Measurements from ENCODE around the gene NFATC2IP.

NFATC2IP gene

DNA sequence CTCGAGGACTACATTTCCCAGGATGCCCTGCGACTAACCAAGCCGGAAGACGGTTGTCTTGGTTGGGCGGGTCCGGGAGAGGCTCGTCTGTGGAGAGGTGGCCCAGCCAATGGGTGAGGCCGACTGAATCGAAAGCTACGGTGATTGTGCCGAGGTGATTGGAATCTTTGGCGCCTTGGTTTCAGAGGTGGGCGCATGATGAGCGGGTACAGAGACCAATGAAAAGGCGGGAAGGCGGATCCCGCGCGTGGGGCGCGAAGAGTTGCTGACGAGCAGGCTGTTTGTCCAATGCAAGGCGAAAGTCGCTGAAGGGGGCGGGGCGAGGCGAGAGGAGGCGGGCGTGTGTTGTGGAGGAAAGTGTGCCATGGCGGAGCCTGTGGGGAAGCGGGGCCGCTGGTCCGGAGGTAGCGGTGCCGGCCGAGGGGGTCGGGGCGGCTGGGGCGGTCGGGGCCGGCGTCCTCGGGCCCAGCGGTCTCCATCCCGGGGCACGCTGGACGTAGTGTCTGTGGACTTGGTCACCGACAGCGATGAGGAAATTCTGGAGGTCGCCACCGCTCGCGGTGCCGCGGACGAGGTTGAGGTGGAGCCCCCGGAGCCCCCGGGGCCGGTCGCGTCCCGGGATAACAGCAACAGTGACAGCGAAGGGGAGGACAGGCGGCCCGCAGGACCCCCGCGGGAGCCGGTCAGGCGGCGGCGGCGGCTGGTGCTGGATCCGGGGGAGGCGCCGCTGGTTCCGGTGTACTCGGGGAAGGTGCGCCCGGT, at the start of gene NFATC2IP:
Gene NFATC2IP (plus strand): TSS at position 290 of the 762 bp plus-strand sequence. CDS start 75 bp downstream, at position 365.
- peak; percentile 99 for DNase-seq (ENCODE audit: low read depth in 2 of 2)

DNA sequence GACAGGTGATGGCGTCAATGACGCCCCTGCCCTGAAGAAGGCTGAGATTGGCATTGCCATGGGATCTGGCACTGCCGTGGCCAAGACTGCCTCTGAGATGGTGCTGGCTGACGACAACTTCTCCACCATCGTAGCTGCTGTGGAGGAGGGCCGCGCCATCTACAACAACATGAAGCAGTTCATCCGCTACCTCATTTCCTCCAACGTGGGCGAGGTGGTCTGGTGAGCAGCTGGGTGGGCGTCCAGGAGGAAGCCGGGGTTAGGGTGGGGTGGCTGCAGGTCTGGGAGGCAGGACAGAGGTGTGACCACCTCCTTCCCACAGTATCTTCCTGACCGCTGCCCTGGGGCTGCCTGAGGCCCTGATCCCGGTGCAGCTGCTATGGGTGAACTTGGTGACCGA, 48.9 kb upstream of the NFATC2IP start:
- DNase-seq (ENCODE audit: low read depth in 2 of 2), result no peak

DNA sequence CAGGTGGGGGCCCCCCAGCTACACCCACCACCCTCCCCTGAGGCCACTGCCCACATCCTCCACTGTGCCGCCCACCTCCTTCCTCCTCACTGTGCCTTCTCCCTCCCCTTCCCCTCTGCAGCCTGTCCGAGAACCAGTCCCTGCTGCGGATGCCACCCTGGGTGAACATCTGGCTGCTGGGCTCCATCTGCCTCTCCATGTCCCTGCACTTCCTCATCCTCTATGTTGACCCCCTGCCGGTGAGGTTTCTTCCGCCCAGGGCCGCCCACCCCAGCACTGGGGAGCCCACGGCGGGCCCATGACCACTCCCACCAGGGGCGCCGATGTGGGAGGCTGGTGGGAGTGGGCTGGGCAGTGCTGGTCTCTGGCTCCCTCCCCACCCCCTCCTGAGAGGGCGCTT, 47.8 kb upstream of the NFATC2IP start:
- no peak for DNase-seq (ENCODE audit: low read depth in 2 of 2)

GRCh38 chr16:28903344-28904042, 47.2 kb upstream of the NFATC2IP start:
- no peak for DNase-seq (ENCODE audit: low read depth in 2 of 2)

DNA sequence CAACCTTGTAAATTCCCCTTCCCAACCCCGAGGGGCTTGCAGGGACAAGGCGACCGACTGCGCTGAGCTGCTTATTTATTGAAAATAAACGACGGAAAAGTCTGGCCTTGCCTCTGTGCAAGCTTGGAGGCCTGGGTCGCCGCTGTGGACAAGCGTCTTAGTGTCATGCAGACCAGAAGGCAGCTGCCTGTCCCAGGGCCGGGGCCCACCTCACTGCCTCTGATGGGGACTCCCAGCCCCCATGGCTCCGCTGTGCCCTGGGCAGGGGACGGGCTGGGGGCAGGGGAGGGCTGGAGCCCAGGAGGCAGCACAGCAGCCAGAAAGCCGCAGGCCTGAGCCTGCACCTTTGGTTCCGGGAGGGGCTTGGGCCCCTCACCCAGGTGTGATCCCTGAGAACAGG, 46.4 kb upstream of the NFATC2IP start:
- no peak for DNase-seq (ENCODE audit: low read depth in 2 of 2)

- no peak for DNase-seq (ENCODE audit: low read depth in 2 of 2)
Measured at GRCh38 chr16:28904828-28905227, 45.9 kb upstream of the NFATC2IP start.

DNA sequence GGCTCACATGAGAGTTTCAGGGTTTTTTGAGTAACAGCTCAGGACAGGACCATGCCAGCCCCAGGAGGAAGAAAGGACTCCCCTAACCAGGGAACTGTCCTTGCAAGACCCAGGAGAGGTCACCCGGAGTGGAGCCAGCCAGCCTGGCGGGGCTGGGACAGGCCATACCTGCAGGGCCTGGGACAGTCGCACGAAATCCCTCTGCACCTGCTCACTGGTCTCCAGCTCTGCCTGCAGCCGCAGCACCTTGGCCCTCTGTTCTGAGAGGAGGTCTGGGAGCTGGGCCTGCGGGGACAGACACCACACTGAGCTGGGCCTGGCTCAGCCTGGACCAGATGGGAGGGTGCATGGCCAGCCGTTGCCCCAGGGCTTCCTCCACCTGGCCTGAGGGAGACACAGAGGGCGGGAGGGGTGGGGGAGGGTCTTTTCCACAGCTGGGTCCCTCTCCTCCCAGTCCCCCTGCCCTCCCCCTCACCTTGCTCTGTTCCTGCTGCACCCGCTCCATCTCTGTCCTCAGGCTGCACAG, 45.4 kb upstream of the NFATC2IP start:
- no peak for DNase-seq (ENCODE audit: low read depth in 2 of 2)

GRCh38 chr16:28905800-28906372, 44.9 kb upstream of the NFATC2IP start:
- no peak for DNase-seq (ENCODE audit: low read depth in 2 of 2)

GRCh38 chr16:28910086-28911031, 40.4 kb upstream of the NFATC2IP start:
- no peak for DNase-seq (ENCODE audit: low read depth in 2 of 2)

- no peak for DNase-seq (ENCODE audit: low read depth in 2 of 2)
Measured at GRCh38 chr16:28912558-28912957, 38.2 kb upstream of the NFATC2IP start.

- DNase-seq (ENCODE audit: low read depth in 2 of 2), result no peak
Measured at GRCh38 chr16:28913946-28914724, 36.6 kb upstream of the NFATC2IP start.

DNA sequence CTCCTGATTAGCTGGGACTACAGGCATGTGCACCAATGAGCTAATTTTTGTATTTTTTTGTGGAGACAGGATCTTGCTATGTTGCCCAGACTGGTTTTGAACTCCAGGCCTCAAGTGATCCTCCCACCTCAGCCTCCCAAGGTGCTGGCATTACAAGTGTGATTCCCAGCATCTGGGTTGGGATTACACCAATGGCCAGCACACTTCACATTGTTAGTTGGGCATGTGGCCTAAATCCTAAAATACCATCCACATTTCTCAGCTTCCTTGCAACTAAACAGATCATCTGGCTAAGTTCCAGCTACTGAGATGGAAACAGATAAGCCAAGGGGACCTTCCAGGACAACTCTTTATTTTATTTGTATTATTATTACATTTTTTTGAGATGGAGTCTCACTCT, 35.6 kb upstream of the NFATC2IP start:
- DNase-seq (ENCODE audit: low read depth in 2 of 2), result no peak

DNA sequence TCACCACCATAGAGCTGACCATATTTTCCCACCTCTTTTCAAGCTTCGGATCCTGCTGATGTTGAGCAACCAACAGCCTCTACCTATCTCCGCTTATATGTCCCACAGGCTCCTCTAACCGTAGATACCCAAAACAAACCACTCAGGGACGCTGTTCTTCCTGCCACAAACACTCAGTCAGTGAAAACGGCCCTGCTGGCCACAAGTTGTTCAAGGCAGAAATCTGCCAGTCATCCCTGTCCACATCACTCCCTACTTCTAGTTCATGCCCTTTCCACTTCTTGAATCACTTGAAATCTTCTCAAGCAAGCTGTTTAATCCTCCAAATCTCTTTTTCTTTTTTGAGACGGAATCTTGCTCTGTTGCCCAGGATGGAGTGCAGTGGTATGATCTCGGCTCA, 33.6 kb upstream of the NFATC2IP start:
- no peak for DNase-seq (ENCODE audit: low read depth in 2 of 2)

GRCh38 chr16:28918698-28919097, 32.0 kb upstream of the NFATC2IP start:
- DNase-seq (ENCODE audit: low read depth in 2 of 2), result no peak

DNA sequence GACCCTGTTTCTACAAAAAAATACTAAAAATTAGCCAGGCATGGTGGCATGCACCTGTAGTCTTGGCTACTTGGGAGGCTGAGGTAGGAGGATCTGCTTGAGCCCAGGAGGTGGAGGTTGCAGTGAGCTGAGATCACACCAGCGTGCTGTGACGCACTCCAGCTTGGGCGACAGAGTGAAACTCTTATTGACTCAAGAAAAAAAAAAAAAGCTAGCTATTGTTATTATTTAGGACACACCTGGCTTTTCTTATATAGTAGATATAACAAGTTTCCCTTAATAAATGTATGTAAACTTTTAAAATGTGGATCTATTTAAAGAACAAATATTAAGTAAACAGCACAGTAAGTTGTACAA, 27.5 kb upstream of the NFATC2IP start:
- no peak for DNase-seq (ENCODE audit: low read depth in 2 of 2)

DNA sequence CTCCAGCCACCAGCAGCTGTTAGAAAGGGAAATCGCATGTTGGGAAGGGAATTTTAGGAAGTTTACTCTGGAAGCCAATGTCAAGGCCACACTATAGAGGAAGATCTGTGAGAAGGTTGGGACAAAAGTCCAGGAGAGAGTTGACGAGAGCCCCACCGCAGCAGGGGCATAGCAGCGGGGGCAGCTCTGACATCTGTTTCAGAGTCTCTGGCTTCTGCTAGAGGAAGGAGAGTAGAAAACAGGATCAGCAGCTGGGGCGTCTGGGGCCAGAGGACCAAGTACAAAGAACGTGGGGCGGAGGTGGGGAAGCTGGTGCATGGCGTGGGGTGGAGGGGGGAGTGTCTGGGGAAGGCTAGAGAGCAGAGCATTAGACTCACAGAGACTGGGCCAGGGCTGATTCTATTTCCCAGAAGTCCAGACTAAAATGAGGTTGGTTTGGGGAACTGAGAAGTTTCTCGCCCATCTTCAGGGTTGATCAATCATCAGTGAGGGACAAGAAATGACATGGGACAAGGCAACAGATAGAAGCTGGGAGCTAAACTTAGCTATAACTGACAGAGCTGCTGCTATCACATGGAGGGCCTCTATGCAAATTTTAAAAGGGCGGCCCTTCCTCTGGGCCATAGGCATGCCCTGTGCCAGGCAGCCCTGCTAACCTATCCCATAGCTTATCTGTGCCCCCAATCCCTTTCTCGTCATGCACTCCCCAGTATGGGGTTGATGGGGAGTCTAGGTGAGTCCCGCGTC, 26.9 kb upstream of the NFATC2IP start:
- DNase-seq (ENCODE audit: low read depth in 2 of 2), result no peak

DNA sequence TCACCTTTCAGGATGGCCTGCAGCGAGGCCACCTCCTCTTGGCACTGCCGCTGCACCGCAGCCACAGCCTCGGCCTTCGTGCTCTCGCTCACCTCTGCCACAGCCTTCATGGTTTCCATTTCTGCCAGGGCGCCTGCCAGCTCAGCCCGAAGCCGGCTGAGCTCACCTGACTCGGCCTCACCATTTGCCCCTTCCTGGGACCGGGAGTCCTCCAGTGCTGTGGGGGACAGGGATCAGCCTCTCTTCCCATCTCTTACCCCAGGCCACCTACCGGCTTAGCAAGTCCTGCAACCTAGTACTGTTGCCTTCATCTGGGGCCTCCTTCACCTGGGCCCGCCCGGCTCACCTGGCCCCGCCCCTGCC, 26.4 kb upstream of the NFATC2IP start:
- DNase-seq (ENCODE audit: low read depth in 2 of 2), result no peak

- peak; percentile 88 to 91 for DNase-seq (ENCODE audit: low read depth in 2 of 2)
Measured at GRCh38 chr16:28924762-28925385, 25.9 kb upstream of the NFATC2IP start, which contains the start of gene RABEP2. Gene RABEP2 (minus strand): TSS chr16:28925238. CDS start chr16:28925163, 75 bp downstream.

GRCh38 chr16:28925386-28926228, 25.1 kb upstream of the NFATC2IP start:
- peak; percentile 60 to 61 for DNase-seq (ENCODE audit: low read depth in 2 of 2)
